ENCODE results near the gene HSF5.
"Not testable (repeated sequence)": the region's sequence is repeated elsewhere in the genome, so short reads cannot be mapped to it uniquely, and the experiment has no call there.

HSF5 gene

GRCh38 chr17:58412064-58412703, 76.0 kb downstream of the HSF5 start:
- no peak for DNase-seq

DNA sequence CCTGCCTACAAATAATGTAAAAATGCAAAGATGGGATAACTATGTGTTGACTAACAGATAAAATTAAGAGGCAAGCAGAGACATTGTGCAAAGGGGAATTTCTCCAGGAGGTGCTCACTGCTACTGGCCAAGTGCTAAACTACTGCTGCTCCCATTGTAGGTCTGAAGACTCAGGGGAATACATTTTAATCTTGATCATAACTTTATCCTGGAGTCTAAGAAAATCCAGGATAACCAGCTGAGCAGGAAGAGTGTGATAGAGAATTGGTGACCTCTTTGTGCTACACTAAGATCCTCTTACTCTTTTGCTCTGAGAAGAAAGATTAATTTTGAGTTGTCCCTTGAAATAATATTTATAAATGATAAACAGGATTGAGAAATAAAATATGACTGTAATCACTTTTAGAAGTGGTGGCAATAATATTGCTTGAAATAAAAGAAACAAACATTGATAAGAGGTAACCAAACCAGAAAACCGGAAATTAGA, 76.8 kb downstream of the HSF5 start:
- DNase-seq: no peak

DNA sequence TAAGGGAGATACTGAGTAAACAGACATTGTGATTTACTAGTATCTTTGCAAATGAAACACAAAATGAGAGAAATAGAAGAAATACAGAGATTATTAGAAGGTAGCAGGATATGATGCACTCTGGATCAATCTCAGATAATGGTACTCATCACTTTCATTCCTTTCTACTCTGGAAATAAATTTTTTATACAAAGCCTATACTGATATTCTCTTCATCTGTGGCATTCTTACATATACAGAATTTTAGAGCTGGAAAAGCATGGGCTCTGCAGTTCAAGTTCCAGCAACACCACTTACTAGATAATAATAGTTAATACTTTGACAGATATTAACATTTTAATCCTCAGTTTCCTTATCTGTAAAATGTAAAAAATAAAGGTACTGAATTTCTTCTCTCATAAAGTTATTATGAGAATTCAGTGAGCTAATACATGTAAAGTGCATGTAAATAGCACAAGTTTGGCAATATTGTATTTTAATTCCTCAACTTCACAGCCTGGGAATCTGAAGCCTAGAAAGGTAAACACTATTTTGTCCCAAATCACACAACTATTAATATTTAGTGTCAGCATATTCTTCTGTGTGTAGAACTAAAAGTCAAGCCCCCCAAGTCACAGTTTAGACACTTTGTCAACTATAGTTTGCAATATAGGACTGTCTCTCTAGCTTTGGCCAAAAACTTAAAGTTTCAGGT, 77.3 kb downstream of the HSF5 start:
- DNase-seq: no peak

- DNase-seq: no peak
Measured at GRCh38 chr17:58409432-58409831, 78.8 kb downstream of the HSF5 start.

GRCh38 chr17:58403311-58403710, 84.9 kb downstream of the HSF5 start:
- no peak for DNase-seq

DNA sequence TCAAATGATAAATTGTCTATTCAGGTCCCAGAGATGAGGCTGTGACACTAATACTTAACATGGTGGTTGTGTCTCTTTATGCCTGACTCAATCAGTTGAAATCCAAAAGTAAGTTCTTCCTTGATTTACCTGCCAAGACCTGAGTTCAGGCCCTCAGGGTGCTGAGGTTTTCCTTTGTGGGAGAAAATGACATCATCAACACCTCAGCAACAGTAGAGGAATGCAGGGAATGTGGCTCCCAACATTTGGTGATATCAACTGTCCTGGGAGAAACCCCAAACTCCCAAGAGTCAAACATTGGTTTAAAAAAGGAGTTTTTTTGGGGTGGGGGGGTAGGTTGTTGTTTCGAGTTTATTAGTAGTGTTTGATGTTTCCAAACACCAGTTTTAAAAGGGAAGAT, 85.5 kb downstream of the HSF5 start:
- DNase-seq: no peak

- no peak for DNase-seq
Measured at GRCh38 chr17:58402047-58402446, 86.2 kb downstream of the HSF5 start.

GRCh38 chr17:58401287-58401686, 86.9 kb downstream of the HSF5 start:
- no peak for DNase-seq

GRCh38 chr17:58400826-58401225, 87.4 kb downstream of the HSF5 start:
- no peak for DNase-seq

DNA sequence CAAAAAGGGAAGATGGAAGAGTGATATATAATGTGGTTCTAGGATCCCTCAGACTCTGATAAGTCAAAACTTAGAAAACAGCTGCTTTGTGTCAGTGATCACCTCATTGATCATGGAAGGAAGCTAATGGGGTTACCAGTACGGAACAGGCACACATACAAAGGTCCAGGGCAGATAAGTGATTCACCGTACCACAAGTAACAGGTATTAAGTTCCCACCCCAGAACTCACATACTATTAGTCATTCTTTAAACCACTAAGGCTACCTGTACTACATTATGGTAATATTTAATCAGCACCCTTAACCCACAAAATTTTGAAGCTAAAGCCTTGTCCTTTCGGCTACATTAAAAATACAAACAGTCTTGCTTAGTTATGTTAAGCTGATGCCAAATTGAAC, 88.2 kb downstream of the HSF5 start:
- no peak for DNase-seq

- DNase-seq: no peak
Measured at GRCh38 chr17:58398574-58399266, 89.5 kb downstream of the HSF5 start.

- DNase-seq: not testable (repeated sequence)
Measured at GRCh38 chr17:58397421-58397820, 90.8 kb downstream of the HSF5 start.

- DNase-seq: no peak
Measured at GRCh38 chr17:58396173-58396572, 92.0 kb downstream of the HSF5 start.

- DNase-seq: no peak
Measured at GRCh38 chr17:58394534-58395223, 93.5 kb downstream of the HSF5 start.

- DNase-seq: peak; percentile 34
Measured at GRCh38 chr17:58391302-58391984, 96.8 kb downstream of the HSF5 start.

GRCh38 chr17:58390884-58391283, 97.3 kb downstream of the HSF5 start:
- DNase-seq: no peak

GRCh38 chr17:58388302-58389190, 99.7 kb downstream of the HSF5 start:
- DNase-seq: no peak

DNA sequence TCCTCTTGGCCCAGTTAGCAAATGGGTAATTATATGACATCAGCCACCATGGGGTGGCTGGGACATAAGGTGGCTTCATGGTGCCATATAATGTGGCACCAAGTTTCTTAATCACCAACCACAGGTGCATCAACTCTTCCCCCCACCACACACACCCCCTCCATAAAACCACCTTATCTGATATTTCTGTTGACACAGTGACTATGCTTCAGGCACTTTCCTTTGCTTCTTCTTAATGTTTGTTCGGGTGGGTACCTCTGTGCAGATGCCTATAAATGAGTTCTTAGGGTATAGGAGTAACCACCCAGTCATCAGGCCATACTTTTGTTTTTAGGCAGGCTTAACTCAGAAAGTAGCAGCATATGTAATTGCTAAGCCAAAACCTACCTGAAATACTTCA, 100.4 kb downstream of the HSF5 start:
- DNase-seq: no peak

DNA sequence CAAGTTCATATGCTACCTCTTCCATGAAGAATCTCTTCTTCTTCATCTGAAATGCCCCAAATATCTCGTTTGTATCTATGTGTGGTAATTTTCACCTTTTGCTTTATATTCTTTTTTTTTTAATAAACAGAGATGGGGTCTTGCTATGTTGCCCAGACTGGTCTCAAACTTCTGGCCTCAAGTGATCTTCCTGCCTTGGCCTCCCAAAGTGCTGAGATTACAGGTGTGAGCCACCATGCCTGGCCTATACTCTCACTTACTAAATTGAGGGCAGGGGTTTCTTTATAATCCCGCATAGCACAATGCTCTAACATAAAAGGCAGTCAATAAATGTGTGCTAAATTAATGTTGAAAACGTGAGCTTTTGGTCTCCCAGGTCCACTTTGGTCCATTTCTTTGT, 101.5 kb downstream of the HSF5 start:
- no peak for DNase-seq

DNA sequence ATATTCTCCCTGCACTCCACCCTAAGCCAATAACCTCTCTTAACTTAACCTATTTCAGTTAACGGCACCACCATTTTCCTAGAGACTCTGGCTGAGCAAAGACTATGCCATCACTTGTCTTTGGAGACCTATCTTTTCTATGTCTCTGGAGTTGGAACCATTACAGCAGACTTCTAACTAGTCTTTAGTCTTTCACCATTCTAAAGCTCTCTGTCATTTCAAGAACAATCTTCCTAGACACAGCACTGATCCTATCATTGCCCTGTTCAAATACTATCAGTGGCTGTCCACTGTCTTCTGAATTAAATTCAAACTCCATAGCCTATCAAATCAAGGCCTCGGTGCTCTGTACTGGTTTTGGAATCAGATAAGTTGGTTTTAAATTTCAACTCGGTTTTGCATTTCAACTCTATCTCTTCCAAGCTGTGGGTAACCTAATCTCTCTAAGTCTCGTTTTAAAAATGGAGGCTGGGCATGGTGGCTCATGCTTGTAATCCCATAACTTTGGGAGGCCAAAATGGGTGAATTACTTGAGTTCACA, 102.8 kb downstream of the HSF5 start:
- DNase-seq: no peak

- no peak for DNase-seq
Measured at GRCh38 chr17:58384897-58385296, 103.3 kb downstream of the HSF5 start.
